ENCODE results near the gene LRRC8D.

The LRRC8D gene

DNA sequence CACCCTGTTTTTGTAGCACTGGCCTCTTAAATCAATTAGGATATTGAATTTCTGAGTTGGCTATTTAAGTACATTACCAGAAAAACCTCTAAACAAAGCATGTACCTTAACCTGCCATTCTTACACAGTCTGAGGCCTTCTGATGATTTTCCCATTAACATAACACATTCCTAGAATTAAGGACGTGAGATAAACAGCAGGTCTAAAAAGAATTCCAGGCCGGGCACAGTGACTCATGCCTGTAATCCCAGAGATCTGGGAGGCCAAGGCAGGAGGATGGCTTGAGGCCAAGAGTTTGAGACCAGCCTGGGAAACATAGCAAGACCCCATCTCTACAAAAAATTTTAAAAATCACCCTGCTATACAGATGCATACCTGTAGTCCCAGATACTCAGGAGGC, 18.0 kb upstream of the LRRC8D start:
- Histone ChIP-seq H3K36me3 (ENCODE audit: insufficient read depth, low read length) (no peaks in the 10 kb centered on the region), H3K9ac (ENCODE audit: low read depth, low read length, poor library complexity, severe bottlenecking) (no peak overlapping the region), H3K9me3 (ENCODE audit: insufficient read depth, low read depth, low read length) (no peaks in the 10 kb centered on the region), H3K4me3 (ENCODE audit: low read length, poor library complexity, severe bottlenecking) (no peak overlapping the region), H2AFZ (ENCODE audit: low read length) (no peak overlapping the region), H4K20me1 (ENCODE audit: insufficient read depth, low read length, poor library complexity, severe bottlenecking) (no peaks in the 10 kb centered on the region), H3K27me3 (ENCODE audit: insufficient read depth, low read length, poor library complexity, severe bottlenecking) (no peaks in the 10 kb centered on the region), H3F3A (ENCODE audit: low read depth) (no peaks in the 10 kb centered on the region), H3K9me2 (replicated peaks; ENCODE audit: low read depth, low read length) (no peaks in the 10 kb centered on the region), H3K4me1 (ENCODE audit: insufficient read depth, low read length, poor library complexity, severe bottlenecking) (peaks cover 12% of the 10 kb centered on the region), H3K4me2 (ENCODE audit: low read depth, low read length, poor library complexity, severe bottlenecking) (no peak overlapping the region), H3K79me2 (ENCODE audit: insufficient read depth, low read length) (no peaks in the 10 kb centered on the region)
- TF ChIP-seq, protein P1, sequence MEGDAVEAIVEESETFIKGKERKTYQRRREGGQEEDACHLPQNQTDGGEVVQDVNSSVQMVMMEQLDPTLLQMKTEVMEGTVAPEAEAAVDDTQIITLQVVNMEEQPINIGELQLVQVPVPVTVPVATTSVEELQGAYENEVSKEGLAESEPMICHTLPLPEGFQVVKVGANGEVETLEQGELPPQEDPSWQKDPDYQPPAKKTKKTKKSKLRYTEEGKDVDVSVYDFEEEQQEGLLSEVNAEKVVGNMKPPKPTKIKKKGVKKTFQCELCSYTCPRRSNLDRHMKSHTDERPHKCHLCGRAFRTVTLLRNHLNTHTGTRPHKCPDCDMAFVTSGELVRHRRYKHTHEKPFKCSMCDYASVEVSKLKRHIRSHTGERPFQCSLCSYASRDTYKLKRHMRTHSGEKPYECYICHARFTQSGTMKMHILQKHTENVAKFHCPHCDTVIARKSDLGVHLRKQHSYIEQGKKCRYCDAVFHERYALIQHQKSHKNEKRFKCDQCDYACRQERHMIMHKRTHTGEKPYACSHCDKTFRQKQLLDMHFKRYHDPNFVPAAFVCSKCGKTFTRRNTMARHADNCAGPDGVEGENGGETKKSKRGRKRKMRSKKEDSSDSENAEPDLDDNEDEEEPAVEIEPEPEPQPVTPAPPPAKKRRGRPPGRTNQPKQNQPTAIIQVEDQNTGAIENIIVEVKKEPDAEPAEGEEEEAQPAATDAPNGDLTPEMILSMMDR (conservative IDR thresholded peaks at IDR 0.05; ENCODE audit: low read length), result no peak
- TF ChIP-seq EZH2phosphoT487 (IDR thresholded peaks at IDR 0.05; ENCODE audit: borderline replicate concordance), result no peak

DNA sequence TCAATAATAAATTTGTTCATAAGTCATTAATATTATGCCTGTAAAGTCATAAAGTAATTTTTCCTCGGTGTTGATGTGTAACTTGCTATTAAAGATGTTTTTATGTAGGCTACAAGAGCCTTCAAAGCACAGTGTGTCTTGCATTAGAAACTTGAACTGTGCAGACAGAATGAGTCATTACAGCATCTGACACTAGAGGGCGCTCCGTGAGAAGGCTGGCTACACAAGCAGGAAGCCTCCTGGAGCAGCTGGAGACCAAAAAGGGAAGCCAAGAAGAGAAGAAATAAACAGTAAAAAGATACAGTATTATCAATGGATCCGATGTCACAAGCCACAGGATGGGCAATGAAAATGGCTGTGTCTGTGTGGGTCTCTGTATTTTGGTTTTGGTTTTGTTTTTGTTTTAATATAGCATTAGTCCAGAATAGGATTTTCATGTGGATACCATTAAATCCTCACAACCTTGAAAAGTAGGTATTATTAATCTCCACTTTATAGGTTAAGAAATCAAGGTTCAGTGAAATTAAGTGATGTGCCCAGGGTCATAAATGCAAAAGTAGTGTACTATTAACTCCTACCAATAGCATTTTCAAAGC, 16.1 kb upstream of the LRRC8D start:
- no peaks in the 10 kb centered on the region for H3K79me2 ChIP-seq (ENCODE audit: insufficient read depth, low read length)
- H3K9ac ChIP-seq (ENCODE audit: low read depth, low read length, poor library complexity, severe bottlenecking), result no peak overlapping the region
- H3K9me2 ChIP-seq (replicated peaks; ENCODE audit: low read depth, low read length), result no peaks in the 10 kb centered on the region
- TF ChIP-seq, protein P1 (conservative IDR thresholded peaks at IDR 0.05; ENCODE audit: low read length), result peak; percentile 96
- TF ChIP-seq EZH2phosphoT487 (IDR thresholded peaks at IDR 0.05; ENCODE audit: borderline replicate concordance), result no peak
- H3F3A ChIP-seq (ENCODE audit: low read depth), result no peaks in the 10 kb centered on the region
- H3K9me3 ChIP-seq (ENCODE audit: insufficient read depth, low read depth, low read length), result no peaks in the 10 kb centered on the region
- H3K4me2 ChIP-seq (ENCODE audit: low read depth, low read length, poor library complexity, severe bottlenecking), result no peak overlapping the region
- H4K20me1 ChIP-seq (ENCODE audit: insufficient read depth, low read length, poor library complexity, severe bottlenecking), result no peaks in the 10 kb centered on the region
- H3K4me3 ChIP-seq (ENCODE audit: low read length, poor library complexity, severe bottlenecking), result no peak overlapping the region
- H2AFZ ChIP-seq (ENCODE audit: low read length), result no peak overlapping the region; the same call in 1 of the 2 replicates
- H3K4me1 ChIP-seq (ENCODE audit: insufficient read depth, low read length, poor library complexity, severe bottlenecking), result peaks cover 5% of the 10 kb centered on the region
- H3K27me3 ChIP-seq (ENCODE audit: insufficient read depth, low read length, poor library complexity, severe bottlenecking), result no peaks in the 10 kb centered on the region
- no peaks in the 10 kb centered on the region for H3K36me3 ChIP-seq (ENCODE audit: insufficient read depth, low read length)

DNA sequence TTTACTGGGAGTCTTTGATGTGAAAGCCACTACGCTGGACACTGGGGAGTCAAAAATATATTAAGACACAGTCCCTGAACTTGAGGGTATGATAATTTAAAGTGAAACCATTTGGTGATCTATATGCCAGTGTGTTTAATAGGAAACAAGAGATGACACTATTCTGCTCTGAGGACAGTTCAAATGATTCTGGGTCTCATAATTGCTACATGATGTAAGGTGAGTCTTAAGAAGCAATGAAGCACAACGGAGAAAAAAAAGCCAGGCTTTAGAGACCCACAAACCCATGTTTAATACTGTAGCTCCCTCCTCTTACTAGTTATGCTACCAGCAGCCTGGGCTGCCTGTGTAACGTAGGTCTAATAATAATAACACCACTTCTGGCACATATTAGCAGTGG, 14.2 kb upstream of the LRRC8D start:
- Histone ChIP-seq H3K4me2 (ENCODE audit: low read depth, low read length, poor library complexity, severe bottlenecking) (no peak overlapping the region), H3K9me2 (replicated peaks; ENCODE audit: low read depth, low read length) (no peaks in the 10 kb centered on the region), H3K9ac (ENCODE audit: low read depth, low read length, poor library complexity, severe bottlenecking) (no peak overlapping the region), H3K4me3 (ENCODE audit: low read length, poor library complexity, severe bottlenecking) (no peak overlapping the region), H3K4me1 (ENCODE audit: insufficient read depth, low read length, poor library complexity, severe bottlenecking) (no peaks in the 10 kb centered on the region), H3K9me3 (ENCODE audit: insufficient read depth, low read depth, low read length) (no peaks in the 10 kb centered on the region), H3K27me3 (ENCODE audit: insufficient read depth, low read length, poor library complexity, severe bottlenecking) (no peaks in the 10 kb centered on the region), H2AFZ (ENCODE audit: low read length) (no peak overlapping the region), H3K79me2 (ENCODE audit: insufficient read depth, low read length) (no peaks in the 10 kb centered on the region), H4K20me1 (ENCODE audit: insufficient read depth, low read length, poor library complexity, severe bottlenecking) (no peaks in the 10 kb centered on the region), H3F3A (ENCODE audit: low read depth) (no peaks in the 10 kb centered on the region), H3K36me3 (ENCODE audit: insufficient read depth, low read length) (no peaks in the 10 kb centered on the region)
- TF ChIP-seq EZH2phosphoT487 (IDR thresholded peaks at IDR 0.05; ENCODE audit: borderline replicate concordance), result no peak
- TF ChIP-seq, protein P1 (conservative IDR thresholded peaks at IDR 0.05; ENCODE audit: low read length), result no peak
